Natural killer cell (primary cell): ENCODE measurements around the gene NHSL2. TPM values are rescaled to one million over a fixed set of nuclear protein-coding genes. Genes with fewer than 3 reads are reported as not detected.

Experiments used
- ATAC-seq, 3 donors: fragments of 150-1000 bp in 2 of 3; fragments of 200-7000 bp in 1 of 3; cut with Tn5 transposase; 1 replicate in 1 of 3; 2 replicates in 2 of 3; pipeline ENCODE4 v1.10.0; 2021; ENCODE audit warnings: mild to moderate bottlenecking in 2 of 3, moderate library complexity in 2 of 3
- DNase-seq, 2 donors: peaks; one replicate each; pipeline versions ENCODE4 v3.0.0 to v3.0.0-alpha.2; 2013 to 2021; ENCODE audit warnings: mixed read lengths in 1 of 2
- H3K27ac ChIP-seq: one replicate; pipeline ENCODE4 v1.5.1; 2013; ENCODE audit warnings: mild to moderate bottlenecking, low read length
- H3K27me3 ChIP-seq: one replicate; pipeline ENCODE4 v1.6.1; 2013; ENCODE audit warnings: low read length; ENCODE audit not compliant: control insufficient read depth, insufficient read depth
- H3K36me3 ChIP-seq: one replicate; pipeline ENCODE4 v1.6.1; 2013; ENCODE audit warnings: low read length; ENCODE audit not compliant: control insufficient read depth, insufficient read depth
- H3K4me1 ChIP-seq: one replicate; pipeline ENCODE4 v1.6.1; 2013; ENCODE audit warnings: low read length; ENCODE audit not compliant: control insufficient read depth, insufficient read depth
- H3K4me3 ChIP-seq: one replicate; pipeline ENCODE4 v1.5.1; 2013; ENCODE audit warnings: low read length
- H3K9me3 ChIP-seq: one replicate; pipeline ENCODE4 v1.6.1; 2013; ENCODE audit warnings: low read length; ENCODE audit not compliant: control insufficient read depth, insufficient read depth
- H3K27ac Mint-ChIP-seq, 2 donors: one replicate each; pipeline ENCODE4 v1.8.0; 2022; ENCODE audit warnings: mild to moderate bottlenecking in 2 of 2, mixed read lengths in 2 of 2, moderate library complexity in 1 of 2
- H3K27me3 Mint-ChIP-seq, 2 donors: one replicate each; pipeline ENCODE4 v1.8.0; 2022; ENCODE audit warnings: low read depth in 2 of 2, mixed read lengths in 2 of 2
- H3K36me3 Mint-ChIP-seq: one replicate; pipeline ENCODE4 v1.8.0; 2022; ENCODE audit warnings: mixed read lengths
- H3K4me1 Mint-ChIP-seq, 2 donors: one replicate each; pipeline ENCODE4 v1.8.0; 2022; ENCODE audit warnings: mixed read lengths in 2 of 2
- H3K4me3 Mint-ChIP-seq: one replicate; pipeline ENCODE4 v1.8.0; 2022; ENCODE audit warnings: mild to moderate bottlenecking, moderate library complexity, mixed read lengths
- H3K9me3 Mint-ChIP-seq, 2 donors: one replicate each; pipeline ENCODE4 v1.8.0; 2022; ENCODE audit warnings: mixed read lengths in 2 of 2
- CTCF ChIP-seq: fragments of 200-600 bp; IDR thresholded peaks from one replicate; pipeline ENCODE4 v1.8.0; 2022; ENCODE audit warnings: antibody characterized with exemption
- WGBS: methylation state at CpG from one replicate; pipeline ENCODE4 v1.1.7; 2013; ENCODE audit warnings: missing lambda C conversion rate; ENCODE audit not compliant: insufficient coverage; 5-methylcytosine and 5-hydroxymethylcytosine counted together
- intact Hi-C: fragments of 100-400 bp; cut with micrococcal nuclease; formaldehyde crosslinking; loops from one replicate; pipeline ENCODE4 v1.14.2; 2022
- total RNA-seq, 4 donors: library from RNA; stranded (reverse); fragments of 120-200 nt in 1 of 4; gene quantifications; one replicate each; pipeline versions ENCODE4 v1.2.3 to v1.2.4, GENCODE V29; 2013 to 2022

Gene NHSL2
- total RNA-seq, 3 donors from 2014 or later (not counting 1 experiment from before 2014, with no cell fraction given): 15.0 to 32.5 (median 30.8) TPM

- ATAC-seq (no peak), DNase-seq (no peak)
- H3K4me1 ChIP-seq: peaks cover 31% of the 10 kb centered on the region
- no peaks in the 10 kb centered on the region for H3K9me3 ChIP-seq
- H3K36me3 ChIP-seq: no peaks in the 10 kb centered on the region
- no peaks in the 10 kb centered on the region for H3K9me3 Mint-ChIP-seq
- intact Hi-C loops: no loop called here
- H3K27me3 ChIP-seq: peaks cover 2% of the 10 kb centered on the region
- no peak overlapping the region for H3K4me3 Mint-ChIP-seq
- no peaks in the 10 kb centered on the region for H3K36me3 Mint-ChIP-seq
- H3K4me1 Mint-ChIP-seq: peaks cover 0 to 17% of the 10 kb centered on the region in 2 donors
- WGBS: 90% methylated on average over 2 of the region's 2 CpGs
- no peak overlapping the region for H3K4me3 ChIP-seq
- no peak overlapping the region for H3K27ac Mint-ChIP-seq
- peaks cover 4 to 48% of the 10 kb centered on the region in 2 donors for H3K27me3 Mint-ChIP-seq
- no peak for TF ChIP-seq CTCF
- no peak overlapping the region for H3K27ac ChIP-seq
Measured at GRCh38 chrX:72023071-72023470, 112.4 kb downstream of the NHSL2 start.

GRCh38 chrX:72025236-72025770 is 114.7 kb downstream of the NHSL2 start:
- Histone ChIP-seq H3K27me3 (peaks cover under 1% of the 10 kb centered on the region), H3K9me3 (no peaks in the 10 kb centered on the region), H3K36me3 (no peaks in the 10 kb centered on the region), H3K4me3 (no peak overlapping the region), H3K27ac (no peak overlapping the region), H3K4me1 (peaks cover 16% of the 10 kb centered on the region)
- Mint-ChIP-seq H3K27me3 (peaks cover 4 to 42% of the 10 kb centered on the region in 2 donors), H3K4me3 (no peak overlapping the region), H3K9me3 (no peaks in the 10 kb centered on the region), H3K27ac (no peak overlapping the region), H3K4me1 (peaks cover 0 to 17% of the 10 kb centered on the region in 2 donors), H3K36me3 (no peaks in the 10 kb centered on the region)
- ATAC-seq: no peak
- intact Hi-C loops: no loop called here
- DNase-seq: no peak
- TF ChIP-seq CTCF: no peak
- WGBS: 81% methylated on average over 4 of the region's 6 CpGs

GRCh38 chrX:72026341-72027023 is 115.8 kb downstream of the NHSL2 start:
- no peaks in the 10 kb centered on the region for H3K9me3 Mint-ChIP-seq
- H3K27me3 Mint-ChIP-seq: peaks cover 4 to 34% of the 10 kb centered on the region in 2 donors
- H3K4me3 ChIP-seq: no peak overlapping the region
- peak in 2 of 3 donors; percentile 63 to 73 for ATAC-seq
- no peaks in the 10 kb centered on the region for H3K36me3 Mint-ChIP-seq
- peak overlapping the region in 1 of 2 donors; percentile 35 for H3K27ac Mint-ChIP-seq
- TF ChIP-seq CTCF: no peak
- H3K4me3 Mint-ChIP-seq: no peak overlapping the region
- intact Hi-C loops: no loop called here
- peak in 1 of 2 donors; percentile 35 for DNase-seq
- 35% methylated on average over 2 of the region's 3 CpGs for WGBS
- no peaks in the 10 kb centered on the region for H3K9me3 ChIP-seq
- H3K4me1 ChIP-seq: peaks cover 12% of the 10 kb centered on the region
- H3K27me3 ChIP-seq: no peaks in the 10 kb centered on the region
- H3K27ac ChIP-seq: no peak overlapping the region
- H3K4me1 Mint-ChIP-seq: peaks cover 0 to 12% of the 10 kb centered on the region in 2 donors
- no peaks in the 10 kb centered on the region for H3K36me3 ChIP-seq
